Kidney epithelial cell (primary cell): ENCODE results near the gene RBM28. TPM values are rescaled to one million over a fixed set of nuclear protein-coding genes. Genes with fewer than 3 reads are reported as not detected.

Experiments
- DNase-seq: peaks from one replicate; pipeline ENCODE4 v3.0.0-alpha.2; 2010; ENCODE audit warnings: low read depth
- H3K27me3 ChIP-seq: 2 replicates; pipeline ENCODE4 v1.6.0; 2011; ENCODE audit warnings: low read length; ENCODE audit not compliant: control insufficient read depth, insufficient read depth
- H3K36me3 ChIP-seq: 2 replicates; pipeline ENCODE4 v1.5.1; 2011; ENCODE audit warnings: low read length; ENCODE audit not compliant: control insufficient read depth, insufficient read depth
- H3K4me3 ChIP-seq: 2 replicates; pipeline ENCODE4 v1.5.1; 2011; ENCODE audit warnings: low read depth, mild to moderate bottlenecking, control low read depth, low read length
- CTCF ChIP-seq: IDR thresholded peaks from 2 replicates; pipeline ENCODE4 v1.5.1; 2011; ENCODE audit warnings: mild to moderate bottlenecking, moderate library complexity, low read length, control low read depth, inconsistent platforms; ENCODE audit not compliant: insufficient read depth, poor library complexity, severe bottlenecking
- total RNA-seq: library from RNA; depleted of rRNA; stranded (reverse); fragments of >200 nt; gene quantifications from 2 replicates; pipeline ENCODE4 v1.2.3, GENCODE V29; 2015

RBM28 gene
- total RNA-seq, 1 donor from 2014 or later: 25.9 TPM

GRCh38 chr7:128357217-128357613 is 13.5 kb upstream of the RBM28 start:
- no peaks in the 10 kb centered on the region for H3K36me3 ChIP-seq
- TF ChIP-seq CTCF: no peak
- DNase-seq: no peak
- H3K4me3 ChIP-seq: no peak overlapping the region
- peaks cover 62% of the 10 kb centered on the region for H3K27me3 ChIP-seq

- TF ChIP-seq CTCF: no peak
- no peaks in the 10 kb centered on the region for H3K36me3 ChIP-seq
- H3K27me3 ChIP-seq: peaks cover 59% of the 10 kb centered on the region
- no peak overlapping the region for H3K4me3 ChIP-seq
- DNase-seq: no peak
These were observed 13.0 kb upstream of the RBM28 start for GRCh38 chr7:128356546-128357216.

- no peak for DNase-seq
- Histone ChIP-seq H3K36me3 (no peaks in the 10 kb centered on the region), H3K4me3 (no peak overlapping the region), H3K27me3 (peaks cover 59% of the 10 kb centered on the region)
- TF ChIP-seq CTCF: no peak
These were observed 9.9 kb upstream of the RBM28 start for GRCh38 chr7:128353610-128354009.

GRCh38 chr7:128353189-128353588 is 9.5 kb upstream of the RBM28 start:
- Histone ChIP-seq H3K27me3 (peaks cover 60% of the 10 kb centered on the region), H3K36me3 (no peaks in the 10 kb centered on the region), H3K4me3 (no peak overlapping the region)
- no peak for DNase-seq
- no peak for TF ChIP-seq CTCF

- Histone ChIP-seq H3K4me3 (no peak overlapping the region), H3K27me3 (peaks cover 54% of the 10 kb centered on the region), H3K36me3 (no peaks in the 10 kb centered on the region)
- no peak for DNase-seq
- no peak for TF ChIP-seq CTCF
These were observed 8.9 kb upstream of the RBM28 start for GRCh38 chr7:128352636-128353035.

- Histone ChIP-seq H3K36me3 (no peaks in the 10 kb centered on the region), H3K4me3 (no peak overlapping the region), H3K27me3 (peaks cover 52% of the 10 kb centered on the region)
- TF ChIP-seq CTCF: peak; percentile 51
- DNase-seq: no peak
These were observed 8.4 kb upstream of the RBM28 start for GRCh38 chr7:128352153-128352537.
